HL-60 (cell line): ENCODE results near the gene CFAP157.

Source experiments
- DNase-seq, 2 experiments: peaks; one replicate each; pipeline ENCODE4 v3.0.0-alpha.2; 2010 to 2020; ENCODE audit warnings: low read depth in 1 of 2, low spot score in 1 of 2
- H3K27ac ChIP-seq: fragments of 250-450 bp; sonication (Bioruptor Pico); replicated peaks from 2 replicates; pipeline ENCODE4 v1.5.1; 2020; ENCODE audit warnings: mild to moderate bottlenecking, moderate library complexity
- H3K27me3 ChIP-seq: fragments of 250-450 bp; sonication (Bioruptor Pico); 2 replicates; pipeline ENCODE4 v1.5.1; 2021; ENCODE audit warnings: mild to moderate bottlenecking, moderate library complexity; ENCODE audit not compliant: insufficient read depth, poor library complexity, severe bottlenecking
- H3K4me3 ChIP-seq: replicated peaks from 2 replicates; pipeline ENCODE4 v1.5.1; 2011; ENCODE audit warnings: mild to moderate bottlenecking, control low read depth, low read length; ENCODE audit not compliant: insufficient read depth
- CTCF ChIP-seq: IDR thresholded peaks from one replicate; pipeline ENCODE4 v1.5.1; 2011; ENCODE audit warnings: low read length, control low read depth, inconsistent platforms; ENCODE audit not compliant: insufficient read depth
- GABPA ChIP-seq: IDR thresholded peaks from 2 replicates; pipeline ENCODE4 v1.6.1; 2012; ENCODE audit warnings: low read depth
- POLR2AphosphoS5 ChIP-seq: IDR thresholded peaks from 2 replicates; pipeline ENCODE4 v1.6.1; 2012; ENCODE audit warnings: low read depth
- REST ChIP-seq: IDR thresholded peaks from 2 replicates; pipeline ENCODE4 v1.6.1; 2012; ENCODE audit warnings: low read depth; ENCODE audit not compliant: insufficient replicate concordance
- SPI1 ChIP-seq: IDR thresholded peaks from 2 replicates; pipeline ENCODE4 v1.6.1; 2012; ENCODE audit warnings: low read depth, mild to moderate bottlenecking, borderline replicate concordance

The CFAP157 gene

GRCh38 chr9:127716412-127716811, 9.6 kb downstream of the CFAP157 start:
- TF ChIP-seq CTCF (no peak), SPI1 (no peak), GABPA (no peak), REST (no peak), POLR2AphosphoS5 (no peak)
- no peak for DNase-seq
- Histone ChIP-seq H3K27ac (no peak overlapping the region), H3K4me3 (no peak overlapping the region), H3K27me3 (no peaks in the 10 kb centered on the region)

GRCh38 chr9:127717766-127718165, 11.0 kb downstream of the CFAP157 start:
- H3K4me3 ChIP-seq = no peak overlapping the region
- no peak overlapping the region for H3K27ac ChIP-seq
- no peak for DNase-seq
- no peaks in the 10 kb centered on the region for H3K27me3 ChIP-seq
- no peak for TF ChIP-seq SPI1
- TF ChIP-seq POLR2AphosphoS5 = no peak
- TF ChIP-seq REST = no peak
- TF ChIP-seq GABPA = no peak
- no peak for TF ChIP-seq CTCF

GRCh38 chr9:127720031-127720864, 13.5 kb downstream of the CFAP157 start:
- Histone ChIP-seq H3K27me3 (no peaks in the 10 kb centered on the region), H3K27ac (no peak overlapping the region), H3K4me3 (no peak overlapping the region)
- DNase-seq = peak in 1 of 2 experiments; percentile 28
- TF ChIP-seq REST (no peak), CTCF (no peak), SPI1 (no peak), GABPA (no peak), POLR2AphosphoS5 (no peak)
